SJCRH30 (cell line): ENCODE data around the gene CREB5. TPM values are rescaled to one million over a fixed set of nuclear protein-coding genes. Genes with fewer than 3 reads are reported as not detected.

Source experiments
- DNase-seq, 2 experiments: peaks; one replicate each; pipeline ENCODE4 v3.0.0-alpha.2; 2015 to 2020
- H3K27ac ChIP-seq: fragments of 250-450 bp; sonication (Bioruptor Pico); 2 replicates; pipeline ENCODE4 v1.5.1; 2020; ENCODE audit warnings: mild to moderate bottlenecking, moderate library complexity
- H3K27me3 ChIP-seq: fragments of 250-450 bp; sonication (Bioruptor Pico); 2 replicates; pipeline ENCODE4 v1.5.1; 2020; ENCODE audit warnings: mild to moderate bottlenecking, moderate library complexity
- H3K36me3 ChIP-seq: fragments of 250-450 bp; sonication (Bioruptor Pico); 2 replicates; pipeline ENCODE4 v1.5.1; 2020; ENCODE audit warnings: mild to moderate bottlenecking, moderate library complexity
- H3K4me1 ChIP-seq: fragments of 250-450 bp; sonication (Bioruptor Pico); 2 replicates; pipeline ENCODE4 v1.5.1; 2020; ENCODE audit warnings: mild to moderate bottlenecking, moderate library complexity
- H3K4me3 ChIP-seq: fragments of 250-450 bp; sonication (Bioruptor Pico); 2 replicates; pipeline ENCODE4 v1.5.1; 2020; ENCODE audit warnings: mild to moderate bottlenecking, moderate library complexity
- H3K9me3 ChIP-seq: fragments of 250-450 bp; sonication (Bioruptor Pico); replicated peaks from 2 replicates; pipeline ENCODE4 v1.5.1; 2020; ENCODE audit warnings: mild to moderate bottlenecking, moderate library complexity
- total RNA-seq: library from RNA; depleted of rRNA; stranded (reverse); fragments of >200 nt; shearing (Covaris generic); gene quantifications from 2 replicates; pipeline ENCODE4 v1.2.3, GENCODE V29; 2014

CREB5 gene
- total RNA-seq, 1 experiment from 2014 or later = 20.8 TPM

GRCh38 chr7:28836716-28837115 is 424.4 kb downstream of the CREB5 start:
- no peaks in the 10 kb centered on the region for H3K9me3 ChIP-seq

GRCh38 chr7:28837216-28837615 is 424.9 kb downstream of the CREB5 start:
- Histone ChIP-seq H3K27me3 (no peaks in the 10 kb centered on the region), H3K4me3 (no peak overlapping the region), H3K9me3 (no peaks in the 10 kb centered on the region), H3K36me3 (no peaks in the 10 kb centered on the region), H3K4me1 (peaks cover 10% of the 10 kb centered on the region), H3K27ac (no peak overlapping the region)
- no peak for DNase-seq

More at GRCh38 chr7:28836716-28837115, 424.4 kb downstream of the CREB5 start:
- no peaks in the 10 kb centered on the region for H3K27me3 ChIP-seq
- H3K4me3 ChIP-seq = no peak overlapping the region
- peaks cover 10% of the 10 kb centered on the region for H3K4me1 ChIP-seq
- H3K36me3 ChIP-seq = no peaks in the 10 kb centered on the region
- DNase-seq = no peak
- H3K27ac ChIP-seq = no peak overlapping the region

GRCh38 chr7:28840592-28840995 is 428.3 kb downstream of the CREB5 start:
- no peak overlapping the region for H3K4me3 ChIP-seq
- H3K36me3 ChIP-seq = no peaks in the 10 kb centered on the region
- H3K9me3 ChIP-seq = no peaks in the 10 kb centered on the region
- H3K27ac ChIP-seq = no peak overlapping the region
- H3K27me3 ChIP-seq = no peaks in the 10 kb centered on the region
- H3K4me1 ChIP-seq = peaks cover 7% of the 10 kb centered on the region
- DNase-seq = peak in 1 of 2 experiments; percentile 20

- H3K27ac ChIP-seq = no peak overlapping the region
- H3K4me3 ChIP-seq = no peak overlapping the region
- H3K4me1 ChIP-seq = 0 out of 2 replicates have a peak, but pooled peaks cover 2% of the 10 kb centered on the region
- DNase-seq = no peak
- no peaks in the 10 kb centered on the region for H3K36me3 ChIP-seq
- no peaks in the 10 kb centered on the region for H3K27me3 ChIP-seq
- H3K9me3 ChIP-seq = no peaks in the 10 kb centered on the region
These were observed 429.4 kb downstream of the CREB5 start for GRCh38 chr7:28841766-28842165.

GRCh38 chr7:28842769-28843295 is 430.5 kb downstream of the CREB5 start:
- H3K4me1 ChIP-seq = 0 out of 2 replicates have a peak, but pooled peaks cover 2% of the 10 kb centered on the region
- no peaks in the 10 kb centered on the region for H3K27me3 ChIP-seq
- no peak overlapping the region for H3K4me3 ChIP-seq
- no peaks in the 10 kb centered on the region for H3K9me3 ChIP-seq
- no peaks in the 10 kb centered on the region for H3K36me3 ChIP-seq
- DNase-seq = no peak
- no peak overlapping the region for H3K27ac ChIP-seq

- H3K4me1 ChIP-seq = 0 out of 2 replicates have a peak, but pooled peaks cover 2% of the 10 kb centered on the region
- H3K36me3 ChIP-seq = no peaks in the 10 kb centered on the region
- H3K4me3 ChIP-seq = no peak overlapping the region
- no peak for DNase-seq
- H3K27ac ChIP-seq = no peak overlapping the region
- H3K9me3 ChIP-seq = no peaks in the 10 kb centered on the region
- H3K27me3 ChIP-seq = no peaks in the 10 kb centered on the region
These were observed 432.8 kb downstream of the CREB5 start for GRCh38 chr7:28845106-28845505.

- no peaks in the 10 kb centered on the region for H3K27me3 ChIP-seq
- no peaks in the 10 kb centered on the region for H3K4me1 ChIP-seq
- no peak for DNase-seq
- H3K4me3 ChIP-seq = no peak overlapping the region
- H3K36me3 ChIP-seq = no peaks in the 10 kb centered on the region
- H3K9me3 ChIP-seq = no peaks in the 10 kb centered on the region
- H3K27ac ChIP-seq = no peak overlapping the region
These were observed 434.9 kb downstream of the CREB5 start for GRCh38 chr7:28847176-28847575.

GRCh38 chr7:28847681-28848080 is 435.4 kb downstream of the CREB5 start:
- no peaks in the 10 kb centered on the region for H3K27me3 ChIP-seq
- no peaks in the 10 kb centered on the region for H3K36me3 ChIP-seq
- H3K9me3 ChIP-seq = no peaks in the 10 kb centered on the region
- DNase-seq = no peak
- no peak overlapping the region for H3K27ac ChIP-seq
- H3K4me1 ChIP-seq = no peaks in the 10 kb centered on the region
- no peak overlapping the region for H3K4me3 ChIP-seq

- no peaks in the 10 kb centered on the region for H3K27me3 ChIP-seq
- DNase-seq = no peak
- no peak overlapping the region for H3K4me3 ChIP-seq
- H3K9me3 ChIP-seq = no peaks in the 10 kb centered on the region
- H3K36me3 ChIP-seq = no peaks in the 10 kb centered on the region
- H3K4me1 ChIP-seq = 0 out of 2 replicates have a peak, but pooled peaks cover 4% of the 10 kb centered on the region
- H3K27ac ChIP-seq = no peak overlapping the region
These were observed 436.6 kb downstream of the CREB5 start for GRCh38 chr7:28848906-28849305.

GRCh38 chr7:28850699-28851098 is 438.4 kb downstream of the CREB5 start:
- H3K27ac ChIP-seq = no peak overlapping the region
- H3K9me3 ChIP-seq = no peaks in the 10 kb centered on the region
- no peak overlapping the region for H3K4me3 ChIP-seq
- H3K4me1 ChIP-seq = peaks cover 4% of the 10 kb centered on the region; the same call in 1 of the 2 replicates
- H3K27me3 ChIP-seq = no peaks in the 10 kb centered on the region
- no peak for DNase-seq
- H3K36me3 ChIP-seq = no peaks in the 10 kb centered on the region

GRCh38 chr7:28853150-28853549 is 440.8 kb downstream of the CREB5 start:
- Histone ChIP-seq H3K27me3 (no peaks in the 10 kb centered on the region), H3K36me3 (no peaks in the 10 kb centered on the region), H3K27ac (no peak overlapping the region), H3K4me3 (no peak overlapping the region), H3K4me1 (peaks cover 7% of the 10 kb centered on the region; the same call in 1 of the 2 replicates), H3K9me3 (no peaks in the 10 kb centered on the region; the same call in 1 of the 2 replicates)
- DNase-seq = peak in 1 of 2 experiments; percentile 61

GRCh38 chr7:28853834-28854749 is 441.8 kb downstream of the CREB5 start:
- DNase-seq = peak; percentile 70 to 80
- Histone ChIP-seq H3K4me1 (peaks cover 7% of the 10 kb centered on the region; the same call in 1 of the 2 replicates), H3K27me3 (no peaks in the 10 kb centered on the region), H3K4me3 (peak overlapping the region; percentile 59), H3K9me3 (no peaks in the 10 kb centered on the region; the same call in 1 of the 2 replicates), H3K36me3 (no peaks in the 10 kb centered on the region), H3K27ac (no peak overlapping the region)

- DNase-seq = no peak
- Histone ChIP-seq H3K27ac (no peak overlapping the region), H3K4me3 (no peak overlapping the region), H3K4me1 (peaks cover 7% of the 10 kb centered on the region; the same call in 1 of the 2 replicates), H3K36me3 (no peaks in the 10 kb centered on the region), H3K27me3 (no peaks in the 10 kb centered on the region), H3K9me3 (no peaks in the 10 kb centered on the region; the same call in 1 of the 2 replicates)
These were observed 442.4 kb downstream of the CREB5 start for GRCh38 chr7:28854750-28855074.

- DNase-seq = no peak
- Histone ChIP-seq H3K36me3 (no peaks in the 10 kb centered on the region), H3K27ac (no peak overlapping the region), H3K4me3 (no peak overlapping the region), H3K9me3 (no peaks in the 10 kb centered on the region; the same call in 1 of the 2 replicates), H3K27me3 (no peaks in the 10 kb centered on the region), H3K4me1 (peaks cover 7% of the 10 kb centered on the region; the same call in 1 of the 2 replicates)
These were observed 443.4 kb downstream of the CREB5 start for GRCh38 chr7:28855538-28856217.

GRCh38 chr7:28856656-28857055 is 444.3 kb downstream of the CREB5 start:
- Histone ChIP-seq H3K36me3 (no peaks in the 10 kb centered on the region), H3K27me3 (no peaks in the 10 kb centered on the region), H3K4me3 (no peak overlapping the region), H3K4me1 (peaks cover 7% of the 10 kb centered on the region; the same call in 1 of the 2 replicates), H3K9me3 (no peaks in the 10 kb centered on the region; the same call in 1 of the 2 replicates), H3K27ac (no peak overlapping the region)
- DNase-seq = no peak
